ENCODE measurements around the gene HCK.

DNA sequence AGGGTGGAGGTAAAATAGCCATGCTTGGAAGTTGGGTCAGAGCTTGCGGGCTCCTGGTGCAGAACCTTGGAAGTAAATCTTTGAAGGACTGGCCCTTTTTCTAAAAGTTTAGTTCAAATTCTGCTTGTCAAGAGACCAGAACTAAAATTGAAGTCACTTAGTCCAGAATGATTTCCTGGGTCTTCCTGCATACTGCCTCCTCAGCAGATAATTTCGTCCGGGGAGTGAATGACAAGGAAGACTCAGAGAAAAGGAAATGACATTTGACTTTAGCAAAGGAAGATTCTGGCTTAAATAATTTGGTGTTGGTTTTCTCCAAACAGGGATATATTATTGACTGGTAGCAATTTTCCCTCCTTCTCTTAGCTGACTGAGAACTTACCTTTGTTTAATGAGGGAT lies 58.7 kb downstream of the HCK start:
- TF ChIP-seq, protein P1, sequence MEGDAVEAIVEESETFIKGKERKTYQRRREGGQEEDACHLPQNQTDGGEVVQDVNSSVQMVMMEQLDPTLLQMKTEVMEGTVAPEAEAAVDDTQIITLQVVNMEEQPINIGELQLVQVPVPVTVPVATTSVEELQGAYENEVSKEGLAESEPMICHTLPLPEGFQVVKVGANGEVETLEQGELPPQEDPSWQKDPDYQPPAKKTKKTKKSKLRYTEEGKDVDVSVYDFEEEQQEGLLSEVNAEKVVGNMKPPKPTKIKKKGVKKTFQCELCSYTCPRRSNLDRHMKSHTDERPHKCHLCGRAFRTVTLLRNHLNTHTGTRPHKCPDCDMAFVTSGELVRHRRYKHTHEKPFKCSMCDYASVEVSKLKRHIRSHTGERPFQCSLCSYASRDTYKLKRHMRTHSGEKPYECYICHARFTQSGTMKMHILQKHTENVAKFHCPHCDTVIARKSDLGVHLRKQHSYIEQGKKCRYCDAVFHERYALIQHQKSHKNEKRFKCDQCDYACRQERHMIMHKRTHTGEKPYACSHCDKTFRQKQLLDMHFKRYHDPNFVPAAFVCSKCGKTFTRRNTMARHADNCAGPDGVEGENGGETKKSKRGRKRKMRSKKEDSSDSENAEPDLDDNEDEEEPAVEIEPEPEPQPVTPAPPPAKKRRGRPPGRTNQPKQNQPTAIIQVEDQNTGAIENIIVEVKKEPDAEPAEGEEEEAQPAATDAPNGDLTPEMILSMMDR (conservative IDR thresholded peaks at IDR 0.05) = no peak
- no peak for TF ChIP-seq EZH2 (IDR thresholded peaks at IDR 0.05; ENCODE audit: low read depth)
